IMR-90 (cell line): ENCODE measurements around the gene TRIM47. TPM values are rescaled to one million over a fixed set of nuclear protein-coding genes. Genes with fewer than 3 reads are reported as not detected.
A peak's percentile ranks its signal among the peaks of the same experiment; 100 is the strongest.
"Not testable (repeated sequence)": the region's sequence is repeated elsewhere in the genome, so short reads cannot be mapped to it uniquely, and the experiment has no call there.

Experiments used
- ATAC-seq: fragments of 200-7000 bp; cut with Tn5 transposase; 2 replicates; pipeline ENCODE4 v1.9.1; 2020; ENCODE audit warnings: low read depth, mild to moderate bottlenecking, moderate library complexity
- BruUV-seq: library from RNA; stranded (reverse); fragments of 400-500 nt; replicated peaks from 2 replicates; lab custom pipeline; 2021; lab: Mats Ljungman, UMichigan
- CTCF ChIA-PET: fragments of 300-600 bp; formaldehyde crosslinking; extraction: SDS; loops from one replicate; lab custom pipeline; 2021; ENCODE audit warnings: antibody characterized with exemption; lab: Yijun Ruan, JAX
- POLR2A ChIA-PET: fragments of 300-600 bp; sonication (Branson Sonifier 250); formaldehyde crosslinking; loops from one replicate; lab custom pipeline; 2022; ENCODE audit warnings: antibody characterized with exemption; ENCODE audit not compliant: unreplicated experiment; lab: Charles Lee
- DNase-seq: peaks from one replicate; pipeline ENCODE4 v3.0.0; 2013
- H2AFZ ChIP-seq: replicated peaks from 2 replicates; pipeline ENCODE3; 2013; ENCODE audit warnings: low read length, mild to moderate bottlenecking; ENCODE audit not compliant: poor library complexity
- H2AK5ac ChIP-seq: 2 replicates; pipeline ENCODE4 v1.6.1; 2013; ENCODE audit warnings: low read depth, low read length, inconsistent platforms
- H2AK9ac ChIP-seq: replicated peaks from 2 replicates; pipeline ENCODE3; 2013; ENCODE audit warnings: mild to moderate bottlenecking, low read depth, low read length, moderate library complexity; ENCODE audit not compliant: poor library complexity
- H2BK120ac ChIP-seq: 2 replicates; pipeline ENCODE4 v1.6.1; 2013; ENCODE audit warnings: low read depth, low read length, inconsistent platforms
- H2BK15ac ChIP-seq: 3 replicates; pipeline ENCODE4 v1.6.1; 2013; ENCODE audit warnings: low read depth, low read length, inconsistent platforms
- H2BK20ac ChIP-seq: 2 replicates; pipeline ENCODE4 v1.6.1; 2013; ENCODE audit warnings: low read depth, mild to moderate bottlenecking, inconsistent platforms, low read length, moderate library complexity
- H2BK5ac ChIP-seq: 2 replicates; pipeline ENCODE4 v1.6.1; 2013; ENCODE audit warnings: mild to moderate bottlenecking, low read depth, low read length, inconsistent platforms; ENCODE audit not compliant: poor library complexity, severe bottlenecking
- H3K14ac ChIP-seq: replicated peaks from 2 replicates; pipeline ENCODE4 v1.6.1; 2013; ENCODE audit warnings: low read depth, low read length, inconsistent platforms
- H3K18ac ChIP-seq: 2 replicates; pipeline ENCODE4 v1.6.1; 2013; ENCODE audit warnings: low read depth, low read length, control low read depth
- H3K23ac ChIP-seq: 2 replicates; pipeline ENCODE4 v1.6.1; 2013; ENCODE audit warnings: low read depth, low read length, inconsistent platforms
- H3K27ac ChIP-seq: 2 replicates; pipeline ENCODE4 v1.5.1; 2013; ENCODE audit warnings: mild to moderate bottlenecking, control low read depth, low read length; ENCODE audit not compliant: insufficient read depth
- H3K27me3 ChIP-seq: 2 replicates; pipeline ENCODE4 v1.6.1; 2013; ENCODE audit warnings: low read length; ENCODE audit not compliant: control insufficient read depth, insufficient read depth
- H3K36me3 ChIP-seq: 2 replicates; pipeline ENCODE4 v1.6.1; 2013; ENCODE audit warnings: low read length, mixed read lengths; ENCODE audit not compliant: control insufficient read depth, insufficient read depth
- H3K4ac ChIP-seq: 2 replicates; pipeline ENCODE4 v1.6.1; 2013; ENCODE audit warnings: low read depth, low read length, inconsistent platforms
- H3K4me1 ChIP-seq: 2 replicates; pipeline ENCODE4 v1.6.1; 2013; ENCODE audit warnings: low read length, mixed read lengths; ENCODE audit not compliant: control insufficient read depth, insufficient read depth
- H3K4me2 ChIP-seq: 2 replicates; pipeline ENCODE4 v1.6.1; 2013; ENCODE audit warnings: low read depth, mild to moderate bottlenecking, control low read depth, low read length, moderate library complexity
- H3K4me3 ChIP-seq: 2 replicates; pipeline ENCODE4 v1.5.1; 2013; ENCODE audit warnings: low read depth, mild to moderate bottlenecking, control low read depth, low read length, moderate library complexity; ENCODE audit not compliant: insufficient read depth
- H3K56ac ChIP-seq: 2 replicates; pipeline ENCODE4 v1.6.1; 2013; ENCODE audit warnings: low read length, inconsistent platforms; ENCODE audit not compliant: insufficient read depth; ENCODE audit errors: extremely low read depth
- H3K79me1 ChIP-seq, 2 experiments: 2 replicates each; pipeline ENCODE4 v1.6.1; 2013; ENCODE audit warnings: low read length in 2 of 2, inconsistent platforms in 1 of 2, low read depth in 1 of 2
- H3K9ac ChIP-seq: 2 replicates; pipeline ENCODE4 v1.6.1; 2013; ENCODE audit warnings: low read depth, low read length, control low read depth
- H3K9me1 ChIP-seq: 2 replicates; pipeline ENCODE4 v1.6.1; 2013; ENCODE audit warnings: low read length, inconsistent platforms; ENCODE audit not compliant: insufficient read depth
- H3K9me3 ChIP-seq: 2 replicates; pipeline ENCODE4 v1.6.1; 2013; ENCODE audit warnings: low read length; ENCODE audit not compliant: control insufficient read depth, insufficient read depth
- H4K20me1 ChIP-seq: 2 replicates; pipeline ENCODE4 v1.6.1; 2013; ENCODE audit warnings: low read length, inconsistent platforms; ENCODE audit not compliant: insufficient read depth
- H4K5ac ChIP-seq: 2 replicates; pipeline ENCODE4 v1.6.1; 2013; ENCODE audit warnings: mild to moderate bottlenecking, low read depth, low read length, control low read depth
- H4K8ac ChIP-seq, 2 experiments: 2 replicates each; pipeline ENCODE4 v1.6.1; 2013; ENCODE audit warnings: low read depth in 2 of 2, low read length in 2 of 2, control low read depth in 1 of 2, inconsistent platforms in 1 of 2
- H4K91ac ChIP-seq: 2 replicates; pipeline ENCODE4 v1.6.1; 2013; ENCODE audit warnings: low read depth, low read length, inconsistent platforms; ENCODE audit not compliant: insufficient read depth
- WGBS, 2 experiments: methylation state at CpG; one replicate each; pipeline versions ENCODE4 v1.1.5 to v1.1.7; 2013; ENCODE audit warnings: missing lambda C conversion rate in 2 of 2; ENCODE audit not compliant: insufficient read length in 1 of 2; ENCODE audit errors: extremely low coverage in 2 of 2; 5-methylcytosine and 5-hydroxymethylcytosine counted together
- dilution Hi-C: fragments of 300-500 bp; cut with HindIII; formaldehyde crosslinking; loops from one replicate; pipeline ENCODE4 v1.14.3; 2018; ENCODE audit warnings: low sequenced_read_pairs; ENCODE audit not compliant: unreplicated experiment
- in situ Hi-C: fragments of 300-500 bp; cut with MboI; formaldehyde crosslinking; loops from 3 replicates; pipeline ENCODE4 v1.14.3; 2019; ENCODE audit warnings: low sequenced_read_pairs, inconsistent platforms, mixed read lengths
- intact Hi-C: fragments of 100-400 bp; cut with micrococcal nuclease; formaldehyde crosslinking; loops from 2 replicates; pipeline ENCODE4 v1.10.0; 2022
- polyA plus RNA-seq, 3 experiments: library from polyadenylated mRNA; depleted of rRNA; stranded (reverse); fragments of >200 nt; gene quantifications; 2 replicates each; pipeline ENCODE4 v1.2.3, GENCODE V29; 2012; ENCODE audit warnings: low replicate concordance in 1 of 3
- total RNA-seq: library from RNA; depleted of rRNA; stranded (reverse); fragments of >200 nt; gene quantifications from 2 replicates; pipeline ENCODE4 v1.2.3, GENCODE V29; 2012

TRIM47 gene
- total and polyA plus RNA-seq, 2 of the 4 experiments (the other 2 are of a cell fraction): 1.4 to 7.5 TPM

GRCh38 chr17:75885860-75886259 lies 7.5 kb upstream of the TRIM47 start:
- H3K14ac ChIP-seq, POLR2A ChIA-PET, H3K56ac ChIP-seq, H3K27me3 ChIP-seq, H2AK9ac ChIP-seq, H3K9me1 ChIP-seq, in situ Hi-C loops, H2BK20ac ChIP-seq, H3K36me3 ChIP-seq, H4K8ac ChIP-seq, DNase-seq, H2BK5ac ChIP-seq, intact Hi-C loops, H3K4ac ChIP-seq, H3K4me3 ChIP-seq, H4K91ac ChIP-seq, H3K4me1 ChIP-seq, H3K23ac ChIP-seq, H3K9me3 ChIP-seq, H3K9ac ChIP-seq, H3K79me1 ChIP-seq, H3K4me2 ChIP-seq, H4K5ac ChIP-seq, BruUV-seq, H3K18ac ChIP-seq, dilution Hi-C loops, H2BK15ac ChIP-seq, H2AFZ ChIP-seq, H3K27ac ChIP-seq, ATAC-seq, H4K20me1 ChIP-seq, H2BK120ac ChIP-seq: not testable (repeated sequence)
- peak overlapping the region; percentile 28; the same call in 1 of the 2 replicates for H2AK5ac ChIP-seq
- no CpG with 5 or more reads among the region's 9 CpGs for WGBS, 2 experiments
- CTCF ChIA-PET: interaction anchor here (0.8 kb wide), 1 partner anchor 39 kb away, joined by 4 read pairs; no protein-coding TSS in a partner anchor
